Mesothelial cell of epicardium (in vitro differentiated cells): ENCODE results near the gene LAMTOR3. TPM values are rescaled to one million over a fixed set of nuclear protein-coding genes. Genes with fewer than 3 reads are reported as not detected.

Source experiments
- DNase-seq, 2 experiments: peaks; one replicate each; pipeline ENCODE4 v3.0.0; 2021; ENCODE audit warnings: low spot score in 2 of 2; ENCODE audit not compliant: unreplicated experiment in 2 of 2
- H3K27ac Mint-ChIP-seq: 2 replicates; pipeline ENCODE4 v1.8.0; 2021; ENCODE audit warnings: mixed read lengths
- H3K27me3 Mint-ChIP-seq: 2 replicates; pipeline ENCODE4 v1.8.0; 2021; ENCODE audit warnings: low read depth, mixed read lengths
- H3K36me3 Mint-ChIP-seq: 2 replicates; pipeline ENCODE4 v1.8.0; 2021; ENCODE audit warnings: mixed read lengths
- H3K4me1 Mint-ChIP-seq: 2 replicates; pipeline ENCODE4 v1.8.0; 2021; ENCODE audit warnings: mixed read lengths
- H3K4me3 Mint-ChIP-seq: 2 replicates; pipeline ENCODE4 v1.8.0; 2021; ENCODE audit warnings: mild to moderate bottlenecking, moderate library complexity, mixed read lengths
- H3K9me3 Mint-ChIP-seq: 2 replicates; pipeline ENCODE4 v1.8.0; 2021; ENCODE audit warnings: mixed read lengths
- CTCF ChIP-seq: fragments of 200-600 bp; sonication (generic); IDR thresholded peaks from one replicate; pipeline ENCODE4 v1.5.0; 2021; ENCODE audit warnings: antibody characterized with exemption; ENCODE audit not compliant: unreplicated experiment
- total RNA-seq: library from RNA; stranded (reverse); gene quantifications from 3 replicates; pipeline ENCODE4 v1.2.1, GENCODE V29; 2021

Gene LAMTOR3
- total RNA-seq, 1 donor from 2014 or later, result 42.4 TPM

- Mint-ChIP-seq H3K27me3 (no peaks in the 10 kb centered on the region), H3K36me3 (no peaks in the 10 kb centered on the region), H3K9me3 (no peaks in the 10 kb centered on the region), H3K27ac (no peak overlapping the region), H3K4me3 (no peak overlapping the region), H3K4me1 (peaks cover 14% of the 10 kb centered on the region)
- no peak for DNase-seq
- TF ChIP-seq CTCF, result no peak
Observed at GRCh38 chr4:99848591-99849001, 45.6 kb downstream of the LAMTOR3 start.

DNA sequence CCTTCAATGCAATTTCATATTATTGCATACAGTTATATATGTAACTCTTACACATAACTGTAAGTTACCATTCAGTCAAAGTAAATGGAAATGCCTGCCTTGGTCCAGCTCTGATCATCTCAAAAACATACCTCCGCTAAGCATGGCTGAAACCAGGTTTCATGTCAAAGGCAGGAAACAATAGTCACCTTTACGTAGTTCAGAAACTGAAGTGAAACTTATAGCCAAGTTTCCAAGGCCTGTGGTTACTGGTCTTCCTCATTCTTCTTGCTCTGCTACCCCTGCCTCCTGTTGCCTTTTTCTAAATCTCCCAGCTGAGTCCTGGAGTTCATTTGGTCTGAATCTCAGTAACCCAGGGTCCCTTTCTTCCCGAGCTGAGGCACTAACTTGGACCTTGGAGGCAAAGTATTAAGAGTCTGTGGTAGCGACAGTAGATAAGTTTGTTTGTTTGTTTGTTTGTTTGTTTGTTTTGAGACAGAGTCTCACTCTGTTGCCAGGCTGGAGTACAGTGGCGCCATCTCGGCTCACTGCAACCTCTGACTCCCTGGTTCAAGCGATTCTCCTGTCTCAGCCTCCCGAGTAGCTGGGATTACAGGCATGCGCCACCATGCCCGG is 46.8 kb downstream of the LAMTOR3 start:
- H3K27ac Mint-ChIP-seq, result no peak overlapping the region
- no peak for DNase-seq
- no peaks in the 10 kb centered on the region for H3K36me3 Mint-ChIP-seq
- no peaks in the 10 kb centered on the region for H3K9me3 Mint-ChIP-seq
- H3K27me3 Mint-ChIP-seq, result no peaks in the 10 kb centered on the region
- no peak for TF ChIP-seq CTCF
- H3K4me1 Mint-ChIP-seq, result peaks cover 14% of the 10 kb centered on the region
- no peak overlapping the region for H3K4me3 Mint-ChIP-seq

DNA sequence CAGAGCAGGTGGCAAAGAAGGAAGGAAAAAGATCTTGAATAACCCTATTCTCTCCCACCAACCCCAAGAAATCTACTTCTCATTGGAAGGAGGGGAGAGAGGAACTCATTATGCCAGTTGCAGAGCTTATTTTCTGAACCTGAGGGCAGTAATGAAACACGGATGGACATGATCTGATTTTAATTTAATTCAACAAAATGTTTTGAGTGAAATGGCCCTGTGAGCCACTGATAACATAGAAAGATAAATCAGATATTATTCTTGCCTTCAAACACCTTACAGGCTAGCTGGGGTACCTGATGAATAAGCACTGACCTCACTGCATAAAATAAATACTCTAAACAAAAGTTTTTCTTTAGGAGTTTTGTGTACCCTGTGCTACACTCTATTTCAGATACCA is 47.3 kb downstream of the LAMTOR3 start:
- no peaks in the 10 kb centered on the region for H3K36me3 Mint-ChIP-seq
- TF ChIP-seq CTCF, result no peak

GRCh38 chr4:99845708-99846469 is 48.3 kb downstream of the LAMTOR3 start:
- H3K4me1 Mint-ChIP-seq, result peaks cover 19% of the 10 kb centered on the region
- H3K4me3 Mint-ChIP-seq, result no peak overlapping the region
- no peaks in the 10 kb centered on the region for H3K9me3 Mint-ChIP-seq
- no peak overlapping the region for H3K27ac Mint-ChIP-seq
- no peaks in the 10 kb centered on the region for H3K36me3 Mint-ChIP-seq
- H3K27me3 Mint-ChIP-seq, result no peaks in the 10 kb centered on the region
- no peak for TF ChIP-seq CTCF
- no peak for DNase-seq

More for the DNA sequence above, 47.3 kb downstream of the LAMTOR3 start:
- no peaks in the 10 kb centered on the region for H3K9me3 Mint-ChIP-seq
- no peak overlapping the region for H3K27ac Mint-ChIP-seq
- peaks cover 17% of the 10 kb centered on the region for H3K4me1 Mint-ChIP-seq
- H3K4me3 Mint-ChIP-seq, result no peak overlapping the region
- no peaks in the 10 kb centered on the region for H3K27me3 Mint-ChIP-seq
- no peak for DNase-seq

- Mint-ChIP-seq H3K4me3 (no peak overlapping the region), H3K27ac (no peak overlapping the region), H3K9me3 (no peaks in the 10 kb centered on the region), H3K36me3 (no peaks in the 10 kb centered on the region), H3K4me1 (peaks cover 19% of the 10 kb centered on the region), H3K27me3 (no peaks in the 10 kb centered on the region)
- no peak for DNase-seq
- TF ChIP-seq CTCF, result no peak
Observed at GRCh38 chr4:99845179-99845578, 49.0 kb downstream of the LAMTOR3 start.
